AG09319 (cell line): ENCODE data around the gene CATSPER1.

Experiments
- DNase-seq: peaks from one replicate; pipeline ENCODE4 v3.0.0-alpha.2; 2010; ENCODE audit warnings: low read depth; ENCODE audit errors: extremely low read depth
- TF ChIP-seq, protein P1 (sequence below): IDR thresholded peaks from 2 replicates; pipeline ENCODE4 v1.5.1; 2011; ENCODE audit warnings: low read depth, mild to moderate bottlenecking, inconsistent platforms, low read length, moderate library complexity

Gene CATSPER1

DNA sequence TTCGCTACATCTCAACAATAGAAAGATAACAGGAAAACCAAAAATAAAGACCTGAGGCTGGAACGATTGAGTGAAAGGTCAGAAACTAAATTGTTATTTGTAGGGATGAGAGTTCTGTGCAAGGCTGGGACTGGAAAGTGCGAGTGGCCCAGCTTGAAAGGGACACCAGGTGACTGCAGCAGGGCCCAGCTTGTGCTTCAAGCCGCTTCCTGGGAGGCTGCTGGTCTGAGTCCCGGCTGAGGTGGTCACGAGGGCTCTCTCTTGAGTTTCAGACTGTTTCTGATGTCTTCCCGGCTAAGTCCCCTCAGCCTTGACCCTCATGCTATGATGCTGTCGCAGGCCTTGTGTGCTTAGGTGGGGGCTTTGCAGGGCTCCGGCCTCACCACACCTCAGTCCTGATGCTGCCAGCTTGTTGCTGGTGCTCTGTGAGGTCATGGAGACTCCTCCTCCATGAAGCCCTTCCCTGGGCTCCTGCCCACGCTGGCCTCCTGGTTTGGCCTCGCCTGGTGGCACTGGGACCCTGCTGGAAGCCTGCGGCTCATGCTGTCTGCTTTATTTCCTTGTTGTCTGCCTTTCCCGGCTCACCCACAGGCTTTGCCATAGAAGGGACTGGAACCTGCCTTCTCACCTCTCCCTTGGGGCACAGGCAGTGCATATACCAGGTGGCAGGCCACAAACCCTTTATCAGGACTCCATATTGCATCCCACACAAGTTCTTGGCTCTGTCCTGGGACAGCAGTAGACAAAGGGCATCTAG, 20.0 kb downstream of the CATSPER1 start:
- TF ChIP-seq, protein P1, sequence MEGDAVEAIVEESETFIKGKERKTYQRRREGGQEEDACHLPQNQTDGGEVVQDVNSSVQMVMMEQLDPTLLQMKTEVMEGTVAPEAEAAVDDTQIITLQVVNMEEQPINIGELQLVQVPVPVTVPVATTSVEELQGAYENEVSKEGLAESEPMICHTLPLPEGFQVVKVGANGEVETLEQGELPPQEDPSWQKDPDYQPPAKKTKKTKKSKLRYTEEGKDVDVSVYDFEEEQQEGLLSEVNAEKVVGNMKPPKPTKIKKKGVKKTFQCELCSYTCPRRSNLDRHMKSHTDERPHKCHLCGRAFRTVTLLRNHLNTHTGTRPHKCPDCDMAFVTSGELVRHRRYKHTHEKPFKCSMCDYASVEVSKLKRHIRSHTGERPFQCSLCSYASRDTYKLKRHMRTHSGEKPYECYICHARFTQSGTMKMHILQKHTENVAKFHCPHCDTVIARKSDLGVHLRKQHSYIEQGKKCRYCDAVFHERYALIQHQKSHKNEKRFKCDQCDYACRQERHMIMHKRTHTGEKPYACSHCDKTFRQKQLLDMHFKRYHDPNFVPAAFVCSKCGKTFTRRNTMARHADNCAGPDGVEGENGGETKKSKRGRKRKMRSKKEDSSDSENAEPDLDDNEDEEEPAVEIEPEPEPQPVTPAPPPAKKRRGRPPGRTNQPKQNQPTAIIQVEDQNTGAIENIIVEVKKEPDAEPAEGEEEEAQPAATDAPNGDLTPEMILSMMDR: no peak

DNA sequence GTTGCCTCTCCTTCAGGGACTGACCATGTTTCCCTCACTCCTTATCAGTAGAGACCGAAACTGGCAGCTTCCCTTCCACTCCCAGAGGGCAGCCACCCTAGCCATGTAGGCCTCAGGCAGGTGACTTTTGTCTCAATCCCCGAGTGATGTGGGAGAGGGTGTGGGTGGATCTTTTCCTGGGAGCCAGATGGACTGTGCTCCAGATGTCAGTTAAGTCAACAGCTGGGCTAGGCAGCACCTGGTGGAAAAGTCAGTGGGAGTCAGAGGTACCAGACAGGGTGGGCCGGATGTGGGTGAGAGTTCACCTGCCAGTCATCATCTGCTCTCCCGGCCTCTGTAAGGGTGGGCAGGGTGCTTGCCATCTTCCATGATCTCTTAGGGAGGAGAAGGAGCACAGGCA, 22.1 kb downstream of the CATSPER1 start:
- TF ChIP-seq, protein P1: no peak
- no peak for DNase-seq

More for the DNA sequence above, 20.0 kb downstream of the CATSPER1 start:
- no peak for DNase-seq

DNA sequence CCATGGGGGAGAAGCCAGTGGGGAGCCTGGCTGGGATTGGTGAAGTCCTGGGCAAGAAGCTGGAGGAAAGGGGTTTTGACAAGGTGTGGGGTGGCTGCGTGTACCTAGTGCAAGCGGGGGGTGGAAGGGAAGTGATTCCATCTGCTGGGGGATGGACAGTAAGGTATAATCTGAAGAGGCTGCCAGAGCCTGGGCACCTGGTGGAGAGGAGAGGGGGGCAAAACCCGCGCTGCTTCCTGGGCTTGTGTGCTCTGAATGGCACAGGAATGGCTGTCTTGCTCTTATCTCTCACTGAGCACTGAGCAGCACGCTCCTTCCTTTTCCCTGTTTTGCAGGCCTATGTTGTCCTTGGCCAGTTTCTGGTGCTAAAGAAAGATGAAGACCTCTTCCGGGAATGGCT, 23.0 kb downstream of the CATSPER1 start:
- DNase-seq: no peak

GRCh38 chr11:66002648-66003225, 23.5 kb downstream of the CATSPER1 start:
- TF ChIP-seq, protein P1: peak; percentile 27
- DNase-seq: no peak

More for the DNA sequence above, 23.0 kb downstream of the CATSPER1 start:
- TF ChIP-seq, protein P1: no peak

GRCh38 chr11:66001942-66002647, 24.2 kb downstream of the CATSPER1 start, which contains the start of the genes BANF1 and EIF1AD:
Gene BANF1 (plus strand): TSS chr11:66002503. CDS start chr11:66003251, 748 bp downstream.
Gene EIF1AD (minus strand): TSS chr11:66002157. CDS start chr11:66000389, 1,768 bp downstream.
- peak; percentile 93 for DNase-seq
- TF ChIP-seq, protein P1: no peak

GRCh38 chr11:65997286-65997685, 29.0 kb downstream of the CATSPER1 start:
- TF ChIP-seq, protein P1: no peak
- DNase-seq: no peak
